B cell (primary cell): ENCODE data around the gene SMG9. TPM values are rescaled to one million over a fixed set of nuclear protein-coding genes. Genes with fewer than 3 reads are reported as not detected.

Experiments
- ATAC-seq: fragments of 200-7000 bp; cut with Tn5 transposase; one replicate; pipeline ENCODE4 v1.10.0; 2021; ENCODE audit warnings: low read depth, mild to moderate bottlenecking, moderate number of reproducible peaks, moderate library complexity
- CTCF ChIA-PET: fragments of 350-600 bp; sonication (Branson Sonifier 250); formaldehyde crosslinking; loops from one replicate; lab custom pipeline; 2021; ENCODE audit warnings: antibody characterized with exemption, inconsistent platforms; lab: Charles Lee
- POLR2A ChIA-PET: fragments of 350-600 bp; sonication (Branson Sonifier 250); formaldehyde crosslinking; loops from one replicate; lab custom pipeline; 2021; ENCODE audit warnings: antibody characterized with exemption; lab: Charles Lee
- DNase-seq: peaks from one replicate; pipeline ENCODE4 v3.0.0; 2013
- H2AFZ ChIP-seq: 2 replicates; pipeline ENCODE4 v1.6.1; 2012; ENCODE audit warnings: mild to moderate bottlenecking, low read depth, low read length; ENCODE audit not compliant: insufficient read depth, poor library complexity, severe bottlenecking
- H3K27ac ChIP-seq, 2 donors: 1 replicate in 1 of 2; 2 replicates in 1 of 2; pipeline ENCODE4 v1.5.1; 2012 to 2013; ENCODE audit warnings: low read length in 2 of 2, mild to moderate bottlenecking in 2 of 2, moderate library complexity in 1 of 2
- H3K27me3 ChIP-seq, 4 experiments: fragments of 200-600 bp in 1 of 4; sonication (generic) in 1 of 4; replicated peaks in 1 of 4; 1 replicate in 2 of 4; 2 replicates in 2 of 4; pipeline versions ENCODE4 v1.6.1 to v1.7.0; 2013 to 2016; ENCODE audit warnings: low read length in 3 of 4, mild to moderate bottlenecking in 2 of 4, mixed read lengths in 1 of 4, moderate library complexity in 1 of 4; ENCODE audit not compliant: insufficient read depth in 4 of 4, control insufficient read depth in 3 of 4; ENCODE audit errors: control extremely low read depth in 1 of 4
- H3K36me3 ChIP-seq, 2 experiments: replicated peaks in 1 of 2; 1 replicate in 1 of 2; 2 replicates in 1 of 2; pipeline versions ENCODE4 v1.6.1 to v1.7.1; 2013; ENCODE audit warnings: low read length in 1 of 2; ENCODE audit not compliant: insufficient read depth in 2 of 2, control insufficient read depth in 1 of 2; ENCODE audit errors: control extremely low read depth in 1 of 2, extremely low read depth in 1 of 2
- H3K4me1 ChIP-seq, 2 donors: fragments of 200-600 bp in 1 of 2; sonication (generic) in 1 of 2; 1 replicate in 1 of 2; 2 replicates in 1 of 2; pipeline versions ENCODE4 v1.5.1 to v1.6.1; 2013 to 2017; ENCODE audit warnings: low read length in 2 of 2; ENCODE audit not compliant: control insufficient read depth in 2 of 2, insufficient read depth in 2 of 2
- H3K4me2 ChIP-seq: replicated peaks from 2 replicates; pipeline ENCODE3; 2012; ENCODE audit warnings: mild to moderate bottlenecking, low read depth, low read length; ENCODE audit not compliant: poor library complexity, severe bottlenecking
- H3K4me3 ChIP-seq, 5 experiments: fragments of 200-600 bp in 1 of 5; sonication (generic) in 1 of 5; 1 replicate in 3 of 5; 2 replicates in 2 of 5; pipeline versions ENCODE4 v1.5.1 to v1.7.0; 2011 to 2016; ENCODE audit warnings: low read length in 4 of 5, mild to moderate bottlenecking in 4 of 5, low read depth in 2 of 5, control low read depth in 1 of 5, moderate library complexity in 1 of 5; ENCODE audit not compliant: insufficient read depth in 1 of 5; ENCODE audit errors: control extremely low read depth in 1 of 5, extremely low read depth in 1 of 5
- H3K79me2 ChIP-seq: fragments of 200-600 bp; sonication (generic); one replicate; pipeline ENCODE4 v1.6.0; 2016; ENCODE audit warnings: low read length; ENCODE audit not compliant: control insufficient read depth, insufficient read depth
- H3K9ac ChIP-seq: fragments of 200-600 bp; sonication (generic); 2 replicates; pipeline ENCODE4 v1.6.1; 2017; ENCODE audit warnings: mild to moderate bottlenecking, low read length, moderate library complexity
- H3K9me3 ChIP-seq, 3 donors: one replicate each; pipeline versions ENCODE4 v1.6.1 to v1.7.1; 2013; ENCODE audit warnings: low read length in 2 of 3; ENCODE audit not compliant: control insufficient read depth in 2 of 3, insufficient read depth in 1 of 3; ENCODE audit errors: control extremely low read depth in 1 of 3
- H4K20me1 ChIP-seq: 2 replicates; pipeline ENCODE4 v1.6.0; 2012; ENCODE audit warnings: mild to moderate bottlenecking, low read length; ENCODE audit not compliant: insufficient read depth, control insufficient read depth, poor library complexity, severe bottlenecking
- H3K27ac Mint-ChIP-seq: one replicate; pipeline ENCODE4 v1.8.0; 2021; ENCODE audit warnings: mixed read lengths
- H3K27me3 Mint-ChIP-seq: one replicate; pipeline ENCODE4 v1.8.0; 2021; ENCODE audit warnings: mixed read lengths
- H3K4me1 Mint-ChIP-seq: one replicate; pipeline ENCODE4 v1.8.0; 2021; ENCODE audit warnings: mixed read lengths
- H3K4me3 Mint-ChIP-seq: one replicate; pipeline ENCODE4 v1.8.0; 2021; ENCODE audit warnings: mixed read lengths
- H3K9me3 Mint-ChIP-seq: one replicate; pipeline ENCODE4 v1.8.0; 2022; ENCODE audit warnings: mixed read lengths; ENCODE audit not compliant: insufficient read depth
- CTCF ChIP-seq: fragments of 200-600 bp; IDR thresholded peaks from one replicate; pipeline ENCODE4 v1.8.0; 2022; ENCODE audit warnings: antibody characterized with exemption, mild to moderate bottlenecking
- EZH2 ChIP-seq: IDR thresholded peaks from 2 replicates; pipeline ENCODE4 v1.6.1; 2012; ENCODE audit warnings: borderline replicate concordance, low read depth, mild to moderate bottlenecking, moderate library complexity, low read length; ENCODE audit not compliant: insufficient read depth, poor library complexity, severe bottlenecking
- WGBS: methylation state at CpG from one replicate; pipeline ENCODE4 v1.1.5; 2013; ENCODE audit warnings: missing lambda C conversion rate; ENCODE audit not compliant: insufficient coverage; 5-methylcytosine and 5-hydroxymethylcytosine counted together
- intact Hi-C: fragments of 100-400 bp; cut with micrococcal nuclease; formaldehyde crosslinking; loops from one replicate; pipeline ENCODE4 v1.10.0; 2022
- polyA plus RNA-seq: library from polyadenylated mRNA; depleted of rRNA; stranded (reverse); fragments of >200 nt; gene quantifications from 2 replicates; pipeline ENCODE4 v1.2.3, GENCODE V29; 2012
- total RNA-seq, 2 donors: library from RNA; stranded (reverse); fragments of 120-200 nt in 1 of 2; gene quantifications; 1 replicate in 1 of 2; 2 replicates in 1 of 2; pipeline versions ENCODE4 v1.2.3 to v1.2.4, GENCODE V29; 2013 to 2022

SMG9 gene
- total and polyA plus RNA-seq, 2 donors (not counting 1 experiment from before 2014, with no cell fraction given): 33.9 to 87.5 TPM

- Histone ChIP-seq H3K27me3 (no peaks in the 10 kb centered on the region), H3K36me3 (peaks cover 2 to 96% of the 10 kb centered on the region in 2 experiments), H3K4me3 (no peak overlapping the region), H3K9me3 (no peaks in the 10 kb centered on the region), H2AFZ (no peak overlapping the region), H3K9ac (no peak overlapping the region), H4K20me1 (no peaks in the 10 kb centered on the region), H3K4me2 (no peak overlapping the region), H3K79me2 (no peaks in the 10 kb centered on the region), H3K4me1 (peaks cover under 1 to 2% of the 10 kb centered on the region in 2 donors), H3K27ac (no peak overlapping the region)
- DNase-seq (no peak), ATAC-seq (no peak)
- no peak overlapping the region for H3K4me3 Mint-ChIP-seq
- 98% methylated on average over 13 of the region's 16 CpGs for WGBS
- intact Hi-C loops: no loop called here
- H3K9me3 Mint-ChIP-seq: no peaks in the 10 kb centered on the region
- H3K27ac Mint-ChIP-seq: no peak overlapping the region
- peaks cover 4% of the 10 kb centered on the region for H3K4me1 Mint-ChIP-seq
- POLR2A ChIA-PET: no interaction called here
- TF ChIP-seq CTCF (no peak), EZH2 (no peak)
- CTCF ChIA-PET: interaction anchor here (1.7 to 10.4 kb wide), 2 partner anchors 41 to 70 kb away, joined by 5 to 237 read pairs; partner anchors contain the start of gene KCNN4
- H3K27me3 Mint-ChIP-seq: no peaks in the 10 kb centered on the region
Measured at GRCh38 chr19:43739439-43740235, 15.1 kb downstream of the SMG9 start.

- Histone ChIP-seq H3K9ac (no peak overlapping the region), H3K9me3 (no peaks in the 10 kb centered on the region), H3K4me2 (no peak overlapping the region), H3K4me3 (no peak overlapping the region), H2AFZ (no peak overlapping the region), H3K4me1 (no peaks in the 10 kb centered on the region), H3K27ac (no peak overlapping the region), H3K27me3 (no peaks in the 10 kb centered on the region), H3K36me3 (peaks cover 2 to 95% of the 10 kb centered on the region in 2 experiments), H3K79me2 (no peaks in the 10 kb centered on the region), H4K20me1 (no peaks in the 10 kb centered on the region)
- ChIA-PET CTCF (interaction anchor here (0.7 kb wide), 1 partner anchor 86 kb away, joined by 3 read pairs; no protein-coding TSS in a partner anchor), POLR2A (no interaction called here)
- H3K9me3 Mint-ChIP-seq: no peaks in the 10 kb centered on the region
- no peaks in the 10 kb centered on the region for H3K27me3 Mint-ChIP-seq
- no peak overlapping the region for H3K4me3 Mint-ChIP-seq
- no peak overlapping the region for H3K27ac Mint-ChIP-seq
- intact Hi-C loops: no loop called here
- WGBS: 86% methylated on average over 5 of the region's 5 CpGs
- DNase-seq: no peak
- TF ChIP-seq EZH2 (no peak), CTCF (no peak)
- no peak for ATAC-seq
- H3K4me1 Mint-ChIP-seq: peaks cover 2% of the 10 kb centered on the region
Measured at GRCh38 chr19:43738780-43739211, 16.0 kb downstream of the SMG9 start.
